ENCODE measurements around the gene ATAD3B.
A peak's percentile ranks its signal among the peaks of the same experiment; 100 is the strongest.

- TF ChIP-seq POLR2AphosphoS5 (IDR thresholded peaks at IDR 0.05; ENCODE audit: low read depth, low read length) (peak; percentile 82), CTCF (IDR thresholded peaks at IDR 0.05) (no peak), TCF7L2 (IDR thresholded peaks at IDR 0.05; ENCODE audit: low read depth, low read length) (no peak), REST (IDR thresholded peaks at IDR 0.05; ENCODE audit: insufficient read depth in 1 of 2, low read depth in 2 of 2, low read length in 1 of 2) (peak in 1 of 2 experiments; percentile 70; a peak in 1 of 4 replicates)
Measured at GRCh38 chr1:1511533-1512285, 40.1 kb downstream of the ATAD3B start, which contains the start of gene ATAD3A.

Data from Panc1 (cell line).